Right lobe of liver (tissue), 4 donors: ENCODE results near the gene SPCS2.

Experiments
- POLR2A ChIP-seq: fragments of 450-650 bp; IDR thresholded peaks from one replicate; pipeline ENCODE4 v1.6.1; 2017; ENCODE audit warnings: antibody characterized with exemption, mild to moderate bottlenecking
- TF ChIP-seq, protein P1 (sequence below), 4 donors: fragments of 200-600 bp in 3 of 4; fragments of 450-650 bp in 1 of 4; IDR thresholded peaks; one replicate each; pipeline versions ENCODE4 v1.5.1 to v1.8.0; 2016 to 2022; ENCODE audit warnings: antibody characterized with exemption in 4 of 4, mild to moderate bottlenecking in 2 of 4
- donor health status: DM: no; HTN: no; CAD: no.
- donor health status: DM: no; HTN: no; CAD: no.
- donor health status: DM: no; HTN: yes; CAD: no.

DNA sequence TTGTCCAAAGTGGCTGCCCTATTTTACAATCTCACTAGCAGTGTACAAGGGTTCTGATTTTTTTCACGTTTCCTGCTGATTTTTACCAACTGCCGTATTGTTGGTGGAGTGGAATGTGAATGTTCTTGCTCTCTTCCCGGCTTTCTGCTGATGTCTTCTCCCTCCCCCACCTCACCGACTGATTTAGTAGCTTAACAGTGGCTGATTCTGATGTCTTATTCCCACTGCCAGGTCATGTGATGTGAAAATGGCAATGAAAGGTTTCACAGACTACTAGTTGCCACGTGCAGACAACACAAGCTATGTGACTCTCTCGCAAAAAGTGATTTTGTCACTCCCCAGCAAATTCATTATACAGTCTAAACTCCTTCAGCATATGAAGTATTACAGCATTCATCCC is 22.4 kb downstream of the SPCS2 start:
- TF ChIP-seq, protein P1, sequence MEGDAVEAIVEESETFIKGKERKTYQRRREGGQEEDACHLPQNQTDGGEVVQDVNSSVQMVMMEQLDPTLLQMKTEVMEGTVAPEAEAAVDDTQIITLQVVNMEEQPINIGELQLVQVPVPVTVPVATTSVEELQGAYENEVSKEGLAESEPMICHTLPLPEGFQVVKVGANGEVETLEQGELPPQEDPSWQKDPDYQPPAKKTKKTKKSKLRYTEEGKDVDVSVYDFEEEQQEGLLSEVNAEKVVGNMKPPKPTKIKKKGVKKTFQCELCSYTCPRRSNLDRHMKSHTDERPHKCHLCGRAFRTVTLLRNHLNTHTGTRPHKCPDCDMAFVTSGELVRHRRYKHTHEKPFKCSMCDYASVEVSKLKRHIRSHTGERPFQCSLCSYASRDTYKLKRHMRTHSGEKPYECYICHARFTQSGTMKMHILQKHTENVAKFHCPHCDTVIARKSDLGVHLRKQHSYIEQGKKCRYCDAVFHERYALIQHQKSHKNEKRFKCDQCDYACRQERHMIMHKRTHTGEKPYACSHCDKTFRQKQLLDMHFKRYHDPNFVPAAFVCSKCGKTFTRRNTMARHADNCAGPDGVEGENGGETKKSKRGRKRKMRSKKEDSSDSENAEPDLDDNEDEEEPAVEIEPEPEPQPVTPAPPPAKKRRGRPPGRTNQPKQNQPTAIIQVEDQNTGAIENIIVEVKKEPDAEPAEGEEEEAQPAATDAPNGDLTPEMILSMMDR (IDR thresholded peaks at IDR 0.05): no peak
- no peak for TF ChIP-seq POLR2A
